AG09309 (cell line): ENCODE results near the gene LRP11.

Experiments used
- DNase-seq: peaks from one replicate; pipeline ENCODE4 v3.0.0-alpha.2; 2010; ENCODE audit warnings: low read depth
- H3K4me3 ChIP-seq: 2 replicates; pipeline ENCODE4 v1.5.1; 2011; ENCODE audit warnings: mild to moderate bottlenecking, low read depth, low read length, moderate library complexity; ENCODE audit not compliant: control insufficient read depth
- TF ChIP-seq, protein P1 (sequence below): IDR thresholded peaks from 2 replicates; pipeline ENCODE4 v1.5.1; 2011; ENCODE audit warnings: mild to moderate bottlenecking, low read depth, low read length, inconsistent platforms; ENCODE audit not compliant: insufficient read depth, control insufficient read depth; ENCODE audit errors: missing control alignments

Gene LRP11

GRCh38 chr6:149860834-149861602 is 3.1 kb downstream of the LRP11 start:
- DNase-seq = no peak
- TF ChIP-seq, protein P1, sequence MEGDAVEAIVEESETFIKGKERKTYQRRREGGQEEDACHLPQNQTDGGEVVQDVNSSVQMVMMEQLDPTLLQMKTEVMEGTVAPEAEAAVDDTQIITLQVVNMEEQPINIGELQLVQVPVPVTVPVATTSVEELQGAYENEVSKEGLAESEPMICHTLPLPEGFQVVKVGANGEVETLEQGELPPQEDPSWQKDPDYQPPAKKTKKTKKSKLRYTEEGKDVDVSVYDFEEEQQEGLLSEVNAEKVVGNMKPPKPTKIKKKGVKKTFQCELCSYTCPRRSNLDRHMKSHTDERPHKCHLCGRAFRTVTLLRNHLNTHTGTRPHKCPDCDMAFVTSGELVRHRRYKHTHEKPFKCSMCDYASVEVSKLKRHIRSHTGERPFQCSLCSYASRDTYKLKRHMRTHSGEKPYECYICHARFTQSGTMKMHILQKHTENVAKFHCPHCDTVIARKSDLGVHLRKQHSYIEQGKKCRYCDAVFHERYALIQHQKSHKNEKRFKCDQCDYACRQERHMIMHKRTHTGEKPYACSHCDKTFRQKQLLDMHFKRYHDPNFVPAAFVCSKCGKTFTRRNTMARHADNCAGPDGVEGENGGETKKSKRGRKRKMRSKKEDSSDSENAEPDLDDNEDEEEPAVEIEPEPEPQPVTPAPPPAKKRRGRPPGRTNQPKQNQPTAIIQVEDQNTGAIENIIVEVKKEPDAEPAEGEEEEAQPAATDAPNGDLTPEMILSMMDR = peak; percentile 21
- H3K4me3 ChIP-seq = no peak overlapping the region

DNA sequence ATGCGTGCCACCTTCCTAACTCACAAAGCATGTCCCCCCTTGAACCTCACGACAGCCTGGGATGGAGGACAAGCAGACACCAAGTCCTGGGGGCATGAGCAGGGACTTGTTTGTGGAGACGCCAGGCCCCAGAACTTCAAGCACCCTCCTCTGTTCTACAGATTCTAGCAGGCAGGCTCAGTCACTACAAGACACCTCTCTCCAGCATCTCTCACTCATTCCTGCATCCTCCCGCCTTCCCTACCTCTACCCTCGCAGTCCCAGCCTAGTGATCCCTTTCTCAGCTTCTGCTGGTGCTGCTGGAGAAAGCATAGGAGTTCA is 3.7 kb downstream of the LRP11 start:
- H3K4me3 ChIP-seq = no peak overlapping the region
- TF ChIP-seq, protein P1 = no peak

GRCh38 chr6:149859938-149860337 is 4.2 kb downstream of the LRP11 start:
- DNase-seq = no peak
- TF ChIP-seq, protein P1 = no peak
- no peak overlapping the region for H3K4me3 ChIP-seq

More for the DNA sequence above, 3.7 kb downstream of the LRP11 start:
- DNase-seq = no peak

- TF ChIP-seq, protein P1 = no peak
- no peak overlapping the region for H3K4me3 ChIP-seq
- DNase-seq = no peak
These were observed 4.8 kb downstream of the LRP11 start for GRCh38 chr6:149859368-149859767.

DNA sequence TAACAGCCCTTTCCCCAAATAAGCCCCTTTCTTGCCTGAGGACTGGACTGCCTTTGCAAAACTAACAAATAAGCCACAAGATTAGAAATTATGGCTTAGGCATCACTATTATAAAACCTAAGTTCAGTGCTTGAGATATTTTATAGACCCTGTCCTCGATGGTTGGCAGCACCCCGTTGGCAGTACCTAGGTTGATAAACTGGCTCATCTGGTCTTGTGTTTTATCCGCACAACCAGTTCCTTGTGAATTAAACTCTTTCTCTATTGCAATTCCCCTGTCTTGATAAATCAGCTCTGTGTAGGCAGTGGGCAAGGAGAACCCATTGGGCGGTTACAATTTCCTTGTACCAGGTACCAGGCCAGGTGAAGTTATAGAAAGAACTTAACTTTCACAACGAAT is 6.6 kb downstream of the LRP11 start:
- TF ChIP-seq, protein P1 = no peak
- no peak overlapping the region for H3K4me3 ChIP-seq
- DNase-seq = no peak

GRCh38 chr6:149856256-149856994 is 7.7 kb downstream of the LRP11 start:
- no peak overlapping the region for H3K4me3 ChIP-seq
- TF ChIP-seq, protein P1 = no peak
- DNase-seq = no peak
